ENCODE measurements around the gene TFDP2. TPM values are rescaled to one million over a fixed set of nuclear protein-coding genes. Genes with fewer than 3 reads are reported as not detected.

TFDP2 gene
- total RNA-seq, 1 experiment from 2014 or later: 47.0 TPM

DNA sequence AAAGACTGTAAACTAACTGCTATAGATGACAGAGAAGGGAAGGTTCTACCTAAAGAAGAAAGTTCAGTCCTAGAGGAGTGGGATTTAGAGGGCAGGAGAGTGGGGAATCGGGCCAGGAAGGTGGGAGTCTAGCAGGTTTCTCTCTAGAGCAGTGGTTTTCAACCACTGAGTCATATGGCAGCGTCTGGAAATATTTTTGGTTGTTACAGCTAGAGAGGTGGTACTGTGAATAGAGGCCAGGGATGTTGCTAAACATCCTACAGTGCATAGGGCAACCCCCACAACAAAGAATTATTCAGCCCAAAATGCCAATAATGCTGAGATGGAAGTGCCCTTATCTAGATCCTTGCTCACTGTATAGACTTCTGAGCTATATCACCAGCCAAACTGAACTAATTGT is 244.2 kb downstream of the TFDP2 start:
- H3K9me3 ChIP-seq: peaks cover 1% of the 10 kb centered on the region; the same call in 1 of the 2 replicates
- DNase-seq: no peak
- peaks cover 41% of the 10 kb centered on the region for H3K36me3 ChIP-seq
- no peak overlapping the region for H3K4me3 ChIP-seq
- no peaks in the 10 kb centered on the region for H3K27me3 ChIP-seq

DNA sequence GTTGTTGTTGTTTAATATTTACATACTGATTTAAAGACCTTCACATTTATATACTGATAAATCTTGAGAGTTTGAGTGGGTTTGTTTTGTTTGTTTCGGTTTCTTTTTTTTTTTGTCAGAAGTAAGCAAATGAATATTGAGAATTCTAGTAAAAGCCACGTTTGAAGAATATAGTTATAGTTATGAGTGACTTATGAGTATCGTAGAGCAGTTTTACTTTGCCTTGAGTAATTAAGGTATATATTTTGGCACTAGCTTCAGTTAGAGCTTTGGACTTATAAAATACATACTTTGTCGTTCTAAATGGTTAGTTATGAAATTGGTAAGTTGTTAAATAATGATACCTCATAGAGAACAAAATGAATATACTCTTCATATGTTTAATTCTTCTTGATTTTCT is 245.1 kb downstream of the TFDP2 start:
- H3K36me3 ChIP-seq: peaks cover 35% of the 10 kb centered on the region
- DNase-seq: no peak
- no peaks in the 10 kb centered on the region for H3K27me3 ChIP-seq
- H3K4me3 ChIP-seq: no peak overlapping the region
- H3K9me3 ChIP-seq: peaks cover 5% of the 10 kb centered on the region; the same call in 1 of the 2 replicates

DNA sequence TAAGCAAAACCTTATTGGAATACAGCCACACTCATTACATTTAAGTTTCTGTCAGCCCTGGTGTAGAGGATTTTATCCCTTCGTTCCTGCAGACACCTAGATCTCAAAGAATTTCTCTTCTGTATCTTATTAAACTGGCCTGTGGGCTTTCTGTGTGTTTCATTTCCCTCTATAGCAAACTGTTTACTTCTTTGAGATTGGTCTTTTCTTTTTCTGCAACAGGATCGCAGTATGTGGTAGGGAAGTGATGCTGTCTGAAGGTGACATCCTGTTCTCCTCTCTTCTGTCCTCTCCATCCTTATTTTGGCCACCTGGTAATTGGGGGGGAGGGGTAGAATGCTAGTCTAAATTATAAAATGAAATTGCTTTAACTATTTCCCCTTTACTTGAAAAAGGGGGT is 247.4 kb downstream of the TFDP2 start:
- Histone ChIP-seq H3K9me3 (peaks cover 5% of the 10 kb centered on the region; the same call in 1 of the 2 replicates), H3K36me3 (peaks cover 28% of the 10 kb centered on the region), H3K4me3 (no peak overlapping the region), H3K27me3 (no peaks in the 10 kb centered on the region)
- DNase-seq: no peak

DNA sequence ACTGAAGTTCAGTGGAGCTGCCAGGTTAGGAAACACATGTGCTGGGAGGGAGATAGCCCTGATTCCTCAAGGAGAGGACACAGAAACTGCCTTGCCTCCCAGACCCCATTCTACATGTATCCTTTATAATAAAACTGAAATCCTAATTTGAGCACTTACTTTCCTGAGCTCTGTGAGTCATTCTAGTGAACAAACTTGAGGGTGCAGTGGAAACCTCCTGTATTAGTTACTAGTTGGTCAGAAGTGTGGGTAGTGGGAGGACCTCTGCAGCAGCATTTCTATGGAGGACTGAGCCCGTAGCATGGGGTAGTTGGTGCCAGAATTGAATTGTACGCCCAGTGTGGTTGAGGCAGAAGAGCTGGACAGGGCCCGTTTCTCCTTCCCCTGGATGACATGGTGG is 249.0 kb downstream of the TFDP2 start:
- Histone ChIP-seq H3K9me3 (peaks cover 5% of the 10 kb centered on the region; the same call in 1 of the 2 replicates), H3K36me3 (peaks cover 18% of the 10 kb centered on the region), H3K27me3 (no peaks in the 10 kb centered on the region), H3K4me3 (no peak overlapping the region)
- DNase-seq: no peak

DNA sequence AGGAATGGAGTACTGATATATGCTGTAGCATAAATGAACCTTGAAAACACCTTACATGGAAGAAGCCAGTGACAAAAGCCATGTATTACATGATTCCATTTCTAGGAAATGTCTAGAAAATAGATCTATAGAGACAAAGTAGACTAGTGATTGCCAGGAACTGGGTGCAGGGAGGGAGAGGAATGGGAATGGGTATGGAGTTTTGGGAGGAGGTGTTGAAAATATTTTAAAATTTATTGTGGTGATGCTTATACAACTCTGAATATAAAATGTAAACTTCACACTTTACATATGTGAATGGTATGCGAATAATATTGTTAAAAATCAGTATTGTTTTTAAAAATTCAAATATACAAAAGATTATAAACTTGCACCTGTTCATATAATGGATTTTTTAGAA is 250.4 kb downstream of the TFDP2 start:
- H3K36me3 ChIP-seq: peaks cover 13% of the 10 kb centered on the region

DNA sequence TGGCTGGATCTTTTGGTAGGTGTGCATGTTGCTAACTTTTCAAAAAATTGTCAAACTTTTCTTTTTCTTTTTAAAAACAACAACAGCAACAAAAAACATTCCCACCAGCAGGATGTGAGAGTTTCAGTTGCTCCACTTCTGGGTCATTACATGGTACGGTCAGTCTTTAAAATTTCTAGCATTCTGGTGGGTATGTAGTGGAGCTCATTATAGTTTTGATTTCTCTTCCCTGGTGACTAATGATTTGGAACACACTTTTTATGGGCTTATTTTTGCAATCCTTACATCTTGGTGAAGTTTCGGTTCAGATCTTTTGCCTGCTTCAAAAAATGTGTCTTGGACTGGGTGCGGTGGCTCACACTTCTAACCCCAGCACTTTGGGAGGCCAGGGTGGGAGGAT is 253.6 kb downstream of the TFDP2 start:
- DNase-seq: no peak
- no peak overlapping the region for H3K4me3 ChIP-seq
- H3K27me3 ChIP-seq: no peaks in the 10 kb centered on the region
- peaks cover 15% of the 10 kb centered on the region for H3K36me3 ChIP-seq
- peaks cover 5% of the 10 kb centered on the region; the same call in 1 of the 2 replicates for H3K9me3 ChIP-seq

More for the DNA sequence above, 250.4 kb downstream of the TFDP2 start:
- peaks cover 5% of the 10 kb centered on the region; the same call in 1 of the 2 replicates for H3K9me3 ChIP-seq
- DNase-seq: no peak
- H3K27me3 ChIP-seq: no peaks in the 10 kb centered on the region
- H3K4me3 ChIP-seq: no peak overlapping the region

DNA sequence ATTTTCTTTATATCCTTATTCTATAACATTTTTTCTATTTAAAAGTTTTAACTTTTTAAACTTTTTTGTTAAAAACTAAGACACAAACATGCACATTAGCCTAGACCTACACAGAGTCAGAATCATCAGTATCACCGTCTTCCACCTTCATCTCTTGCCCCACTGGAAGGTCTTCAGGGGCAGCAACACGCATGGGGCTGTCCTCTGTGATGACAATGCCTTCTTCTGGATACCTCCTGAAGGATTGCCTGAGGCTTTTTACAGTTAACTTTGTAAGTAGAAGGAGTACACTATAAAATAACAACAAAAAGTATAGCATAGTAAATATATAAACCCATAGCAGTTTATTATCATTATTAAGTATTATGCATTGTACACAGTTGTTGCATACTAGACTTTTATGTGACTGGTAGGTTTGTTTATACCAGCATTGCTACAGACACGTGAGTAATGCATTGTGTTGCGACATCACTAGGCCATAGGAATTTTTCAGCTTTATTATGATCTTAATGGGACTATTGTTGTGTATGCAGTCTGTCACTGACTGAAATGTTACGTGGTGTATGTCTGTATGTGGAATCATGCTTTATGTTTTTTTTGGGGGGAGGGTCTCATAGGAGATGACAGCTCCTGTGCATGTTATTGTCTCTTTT is 254.7 kb downstream of the TFDP2 start:
- Histone ChIP-seq H3K27me3 (no peaks in the 10 kb centered on the region), H3K4me3 (no peak overlapping the region), H3K36me3 (peaks cover 15% of the 10 kb centered on the region), H3K9me3 (no peaks in the 10 kb centered on the region; the same call in 1 of the 2 replicates)
- peak; percentile 50 for DNase-seq

Other genes starting within 250 kb of the TFDP2 start
- gene GK5, start 76.0 kb upstream of the TFDP2 start, total RNA-seq (2014; rRNA removed; shearing (Covaris generic); ENCODE audit: low replicate concordance): 4.4 and 19.7 TPM in 2 replicates